Stimulated activated CD4-positive, alpha-beta T cell treated with anti-CD3 and anti-CD28 coated beads, Interleukin-1b, Interleukin-23, amount 100 ng/mL, for 1 hour (primary cell): Measurements from ENCODE around the gene HYAL2.

Source experiments
- DNase-seq, 2 donors: peaks; one replicate each; pipeline ENCODE4 v3.0.0-alpha.2; 2020; ENCODE audit warnings: low read depth in 2 of 2

HYAL2 gene

DNA sequence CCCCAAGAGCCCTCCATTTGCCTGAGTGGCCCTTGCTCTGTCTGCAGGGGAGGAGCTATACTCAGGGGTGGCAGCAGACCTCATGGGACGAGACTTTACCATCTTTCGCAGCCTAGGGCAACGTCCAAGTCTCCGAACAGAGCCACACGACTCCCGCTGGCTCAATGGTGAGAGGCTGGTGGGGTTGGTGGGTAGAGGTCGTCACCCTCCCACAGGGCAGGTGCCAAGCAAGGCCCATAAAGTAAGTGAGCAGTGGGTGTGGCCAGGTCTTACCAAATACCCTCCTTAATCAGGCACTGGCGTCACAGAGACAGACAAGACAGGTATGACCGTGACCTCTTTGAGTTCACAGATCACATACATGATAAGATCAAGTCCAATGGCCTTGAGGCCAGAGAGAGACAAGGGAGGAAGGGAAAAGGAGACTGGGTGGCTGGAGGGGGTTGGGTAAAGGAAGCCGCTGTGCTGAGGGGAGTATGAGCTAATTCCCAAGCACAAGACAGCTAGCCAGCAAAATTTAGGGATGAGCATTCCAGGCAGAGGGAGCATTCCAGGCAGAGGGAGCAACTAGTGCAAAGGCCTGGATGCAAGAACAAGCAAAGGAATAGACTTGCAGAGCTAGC, 51.1 kb downstream of the HYAL2 start:
- no peak for DNase-seq

DNA sequence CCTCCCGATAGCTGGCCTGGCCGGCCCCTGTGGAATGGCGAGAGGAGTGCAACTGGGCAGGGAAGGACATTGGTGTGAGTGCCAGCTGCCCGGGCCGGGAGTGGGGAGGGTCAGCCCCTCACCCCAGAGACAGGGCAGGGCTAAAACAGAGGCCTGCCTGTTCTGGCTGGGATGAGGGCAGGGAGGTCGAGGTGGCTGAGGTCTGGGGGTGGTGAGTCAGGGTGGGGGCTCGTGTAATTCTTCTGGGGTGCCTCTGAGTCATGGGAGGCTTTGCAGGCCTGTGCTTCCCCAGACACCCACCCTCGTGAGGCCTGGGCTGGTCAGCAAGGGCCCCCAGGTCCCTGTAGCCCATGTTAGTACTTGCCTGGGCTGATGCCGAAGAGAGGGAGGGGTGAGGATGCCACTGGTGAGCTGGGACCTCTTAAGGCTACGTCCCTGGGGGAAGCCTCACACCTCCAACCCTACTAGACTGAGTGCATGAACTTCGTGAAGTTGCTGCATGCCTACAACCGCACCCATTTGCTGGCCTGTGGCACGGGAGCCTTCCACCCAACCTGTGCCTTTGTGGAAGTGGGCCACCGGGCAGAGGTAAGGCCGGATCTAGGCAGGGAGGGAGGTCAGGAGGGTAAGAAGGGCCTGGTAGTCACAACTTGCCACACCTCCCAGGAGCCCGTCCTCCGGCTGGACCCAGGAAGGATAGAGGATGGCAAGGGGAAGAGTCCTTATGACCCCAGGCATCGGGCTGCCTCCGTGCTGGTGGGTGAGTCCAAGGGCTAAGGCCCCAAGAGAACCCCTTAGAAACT, 51.9 kb downstream of the HYAL2 start:
- no peak for DNase-seq

DNA sequence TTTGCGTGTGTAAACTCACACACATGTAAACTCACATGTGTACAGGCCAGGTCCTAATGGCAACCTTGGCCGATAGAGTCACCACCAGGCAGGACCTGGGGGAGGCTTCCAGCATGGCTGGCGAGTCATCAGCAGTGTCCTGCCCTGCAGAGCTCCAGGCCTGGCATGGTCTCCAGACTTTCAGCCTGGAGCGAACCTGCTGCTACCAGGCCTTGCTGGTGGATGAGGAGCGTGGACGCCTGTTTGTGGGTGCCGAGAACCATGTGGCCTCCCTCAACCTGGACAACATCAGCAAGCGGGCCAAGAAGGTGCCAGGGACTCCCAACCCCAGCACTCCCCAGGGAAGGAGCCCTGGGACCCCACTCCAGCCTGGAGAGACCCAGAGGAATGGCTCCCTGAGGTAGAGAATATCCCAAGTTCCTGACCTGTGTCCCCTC, 52.5 kb downstream of the HYAL2 start:
- DNase-seq, result no peak

DNA sequence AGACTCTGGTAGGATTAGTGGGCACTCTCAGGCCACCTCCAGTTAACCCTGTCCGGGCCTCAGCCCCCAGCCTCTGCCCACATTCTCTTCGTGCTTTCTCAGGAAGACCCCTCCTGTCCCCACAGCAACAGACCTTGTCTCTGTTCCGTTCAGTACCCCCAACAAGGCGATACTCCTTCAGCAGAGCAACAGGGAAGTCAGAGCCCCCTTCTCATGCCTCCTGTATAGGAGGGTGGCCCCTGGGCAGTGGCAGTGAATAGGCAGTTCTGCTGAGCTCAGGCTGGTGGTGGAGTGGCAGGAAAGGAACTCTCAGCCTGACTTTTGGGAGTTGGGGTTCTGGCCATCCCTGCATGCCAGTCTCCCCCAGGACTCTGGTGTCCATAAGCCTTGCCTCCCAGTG, 53.1 kb downstream of the HYAL2 start:
- DNase-seq, result no peak

DNA sequence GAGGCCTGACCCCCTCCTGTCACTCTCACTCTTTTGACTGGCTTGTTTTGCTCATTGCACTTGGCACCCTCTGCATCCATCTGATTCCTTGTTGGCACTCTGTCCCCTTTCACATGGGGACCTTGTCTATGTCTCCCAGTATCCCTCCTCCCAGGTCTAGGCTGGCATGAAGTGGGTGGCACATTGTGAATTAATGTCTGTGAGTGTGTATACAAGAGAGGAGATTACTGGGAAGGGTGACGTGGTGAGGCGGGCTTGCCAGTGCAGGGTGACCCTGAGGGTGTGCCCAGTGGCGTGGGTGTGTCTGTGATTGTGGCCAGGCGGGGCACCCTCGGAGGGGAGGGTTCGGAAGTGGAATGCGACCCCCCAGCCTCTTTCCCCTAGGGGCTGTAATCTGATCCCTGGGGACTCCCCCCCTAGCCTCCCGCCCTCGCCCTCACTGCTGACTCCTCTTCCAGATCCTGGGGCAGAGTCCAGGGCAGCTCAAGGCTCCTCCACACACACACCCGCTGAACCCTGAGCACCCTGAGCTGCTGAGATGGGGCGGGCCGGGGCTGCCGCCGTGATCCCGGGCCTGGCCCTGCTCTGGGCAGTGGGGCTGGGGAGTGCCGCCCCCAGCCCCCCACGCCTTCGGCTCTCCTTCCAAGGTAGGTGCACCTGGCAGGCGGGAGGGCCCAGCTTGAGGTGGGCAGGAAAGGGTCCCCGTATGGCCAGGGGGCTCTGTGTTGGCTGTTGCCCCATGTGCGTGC, 53.7 kb downstream of the HYAL2 start, which contains the start of gene SEMA3B:
Gene SEMA3B (plus strand): TSS at position 445 of the 749 bp plus-strand sequence. CDS start 94 bp downstream, at position 539.
- DNase-seq, result no peak

DNA sequence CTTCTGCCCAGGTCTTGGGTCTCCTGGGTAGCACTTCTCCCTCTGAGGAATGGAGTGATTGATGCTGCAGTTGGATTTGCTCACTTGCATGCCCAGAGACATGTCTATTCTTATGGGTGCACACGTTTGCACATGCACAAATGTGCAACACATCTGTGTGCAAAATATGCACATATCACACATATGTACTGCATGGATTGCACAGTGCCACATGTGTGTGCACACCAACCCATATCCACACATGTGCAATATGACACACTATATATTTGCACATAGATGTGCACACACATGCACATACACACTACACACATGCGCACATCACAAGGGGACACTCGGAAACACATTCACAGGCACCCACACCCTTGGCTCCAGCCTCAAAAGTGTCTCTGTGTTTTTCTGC, 54.3 kb downstream of the HYAL2 start:
- no peak for DNase-seq
